Measurements from ENCODE around the gene SYNJ2.
"Not testable (repeated sequence)": the region's sequence is repeated elsewhere in the genome, so short reads cannot be mapped to it uniquely, and the experiment has no call there.

The SYNJ2 gene

GRCh38 chr6:157981395-157982101 is at the start of gene SYNJ2:
Gene SYNJ2 (plus strand): TSS chr6:157981863. CDS start chr6:157981962, 99 bp downstream.
- DNase-seq (ENCODE audit: extremely low read depth, insufficient read length): peak; percentile 76
- H3K4me3 ChIP-seq (replicated peaks; ENCODE audit: low read depth, low read length): peak within 1 kb of the TSS; percentile 85

GRCh38 chr6:157935786-157936185 is 45.9 kb upstream of the SYNJ2 start:
- Histone ChIP-seq H3K36me3 (ENCODE audit: control insufficient read depth, insufficient read depth, low read length) (peaks cover 2% of the 10 kb centered on the region), H3K4me3 (replicated peaks; ENCODE audit: low read depth, low read length) (no peak overlapping the region)
- TF ChIP-seq CTCF (IDR thresholded peaks at IDR 0.05; ENCODE audit: insufficient read depth, low read length, poor library complexity, severe bottlenecking): no peak

More at GRCh38 chr6:157981395-157982101, at the start of gene SYNJ2:
- peak; percentile 45 for TF ChIP-seq CTCF (IDR thresholded peaks at IDR 0.05; ENCODE audit: insufficient read depth, low read length, poor library complexity, severe bottlenecking)
- Histone ChIP-seq H3K36me3 (ENCODE audit: control insufficient read depth, insufficient read depth, low read length) (no peaks in the 10 kb centered on the region), H3K27me3 (replicated peaks; ENCODE audit: control insufficient read depth, insufficient read depth, low read length) (no peaks in the 10 kb centered on the region; the same call in 1 of the 2 replicates)

GRCh38 chr6:157937318-157937717 is 44.3 kb upstream of the SYNJ2 start:
- Histone ChIP-seq H3K36me3 (ENCODE audit: control insufficient read depth, insufficient read depth, low read length) (peaks cover 4% of the 10 kb centered on the region), H3K4me3 (replicated peaks; ENCODE audit: low read depth, low read length) (no peak overlapping the region)
- no peak for TF ChIP-seq CTCF (IDR thresholded peaks at IDR 0.05; ENCODE audit: insufficient read depth, low read length, poor library complexity, severe bottlenecking)

More at GRCh38 chr6:157935786-157936185, 45.9 kb upstream of the SYNJ2 start:
- no peaks in the 10 kb centered on the region for H3K27me3 ChIP-seq (replicated peaks; ENCODE audit: control insufficient read depth, insufficient read depth, low read length)
- no peak for DNase-seq (ENCODE audit: extremely low read depth, insufficient read length)

GRCh38 chr6:157937916-157938315 is 43.7 kb upstream of the SYNJ2 start:
- DNase-seq (ENCODE audit: extremely low read depth, insufficient read length): no peak
- TF ChIP-seq CTCF (IDR thresholded peaks at IDR 0.05; ENCODE audit: insufficient read depth, low read length, poor library complexity, severe bottlenecking): no peak
- H3K27me3 ChIP-seq (replicated peaks; ENCODE audit: control insufficient read depth, insufficient read depth, low read length): no peaks in the 10 kb centered on the region
- H3K36me3 ChIP-seq (ENCODE audit: control insufficient read depth, insufficient read depth, low read length): peaks cover 4% of the 10 kb centered on the region
- H3K4me3 ChIP-seq (replicated peaks; ENCODE audit: low read depth, low read length): no peak overlapping the region

More at GRCh38 chr6:157937318-157937717, 44.3 kb upstream of the SYNJ2 start:
- H3K27me3 ChIP-seq (replicated peaks; ENCODE audit: control insufficient read depth, insufficient read depth, low read length): no peaks in the 10 kb centered on the region
- no peak for DNase-seq (ENCODE audit: extremely low read depth, insufficient read length)

- H3K36me3 ChIP-seq (ENCODE audit: control insufficient read depth, insufficient read depth, low read length): not testable (repeated sequence)
Measured at GRCh38 chr6:157940375-157941036, 41.2 kb upstream of the SYNJ2 start.

GRCh38 chr6:157941101-157941863 is 40.4 kb upstream of the SYNJ2 start:
- Histone ChIP-seq H3K4me3 (replicated peaks; ENCODE audit: low read depth, low read length) (no peak overlapping the region), H3K27me3 (replicated peaks; ENCODE audit: control insufficient read depth, insufficient read depth, low read length) (no peaks in the 10 kb centered on the region), H3K36me3 (ENCODE audit: control insufficient read depth, insufficient read depth, low read length) (peaks cover 8% of the 10 kb centered on the region)
- no peak for TF ChIP-seq CTCF (IDR thresholded peaks at IDR 0.05; ENCODE audit: insufficient read depth, low read length, poor library complexity, severe bottlenecking)
- no peak for DNase-seq (ENCODE audit: extremely low read depth, insufficient read length)

More at GRCh38 chr6:157940375-157941036, 41.2 kb upstream of the SYNJ2 start:
- DNase-seq (ENCODE audit: extremely low read depth, insufficient read length); H3K27me3 ChIP-seq (replicated peaks; ENCODE audit: control insufficient read depth, insufficient read depth, low read length); H3K4me3 ChIP-seq (replicated peaks; ENCODE audit: low read depth, low read length): not testable (repeated sequence)

Measured in GM06990 (cell line).